ENCODE measurements around the gene KIF26B.
"Not testable (repeated sequence)": the region's sequence is repeated elsewhere in the genome, so short reads cannot be mapped to it uniquely, and the experiment has no call there.

Gene KIF26B

DNA sequence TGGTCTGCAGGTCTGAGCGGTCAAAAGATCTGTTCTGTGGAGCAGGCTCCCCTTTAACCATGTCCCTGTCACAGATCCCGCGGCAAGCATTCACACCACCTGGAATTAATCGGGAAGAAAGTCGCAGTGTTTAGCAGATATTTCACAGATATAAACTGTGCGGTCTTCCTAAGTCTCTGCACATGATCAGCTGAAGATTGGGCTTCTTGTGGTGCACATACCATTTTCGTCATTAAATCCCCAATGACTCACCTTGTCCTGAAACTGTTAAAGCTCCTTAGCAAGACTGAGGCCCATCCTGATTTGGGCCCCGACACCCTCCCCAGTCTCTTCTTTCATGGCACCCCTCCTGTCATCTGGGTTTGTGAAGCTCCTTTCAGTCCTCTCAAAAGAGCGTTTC lies 158.8 kb downstream of the KIF26B start:
- DNase-seq (ENCODE audit: low spot score): no peak
- no peak for FAIRE-seq

GRCh38 chr1:245316784-245317183 lies 162.0 kb downstream of the KIF26B start:
- no peak for DNase-seq (ENCODE audit: low spot score)
- no peak for FAIRE-seq

DNA sequence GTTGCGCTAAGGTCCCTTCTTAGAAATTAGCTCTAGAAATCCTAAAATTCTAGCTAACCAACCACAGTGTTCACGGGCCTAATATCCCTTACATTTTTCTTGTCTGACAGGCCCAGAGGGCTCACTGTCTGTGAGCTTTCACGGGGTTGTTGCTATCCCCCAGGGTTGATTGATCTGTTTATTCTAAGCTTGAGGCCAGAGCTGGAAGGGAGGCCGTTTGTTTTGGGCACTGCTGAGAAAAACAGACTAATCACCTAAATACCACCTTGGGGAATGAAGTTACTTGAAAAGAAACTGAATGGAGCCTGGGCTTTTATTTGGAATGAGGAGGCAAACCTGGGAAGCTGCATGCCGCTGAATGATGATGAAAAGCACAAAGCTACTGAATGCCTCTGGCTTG lies 162.4 kb downstream of the KIF26B start:
- FAIRE-seq (no peak), DNase-seq (ENCODE audit: low spot score) (no peak)

GRCh38 chr1:245319094-245319493 lies 164.3 kb downstream of the KIF26B start:
- DNase-seq (ENCODE audit: low spot score): no peak
- no peak for FAIRE-seq

DNA sequence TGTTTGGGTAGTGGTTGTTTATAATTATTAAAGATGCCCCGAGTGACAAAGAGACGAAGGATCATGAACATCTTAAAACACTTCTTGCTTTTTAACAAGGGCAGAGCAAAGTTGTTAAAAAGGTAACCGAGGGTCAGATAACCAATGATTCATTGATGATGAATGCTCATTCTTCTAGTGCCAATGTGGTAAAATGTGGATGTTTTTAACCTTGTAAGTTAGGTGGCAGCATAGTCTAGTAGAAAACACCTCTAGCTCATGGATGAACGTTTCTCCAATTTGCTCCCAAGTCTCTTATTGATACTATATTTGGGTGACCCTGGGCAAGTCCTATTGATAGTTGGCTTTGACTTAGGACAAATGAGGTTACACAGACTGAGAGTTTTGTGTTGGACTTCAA lies 167.9 kb downstream of the KIF26B start:
- DNase-seq (ENCODE audit: low spot score) (peak; percentile 62), FAIRE-seq (no peak)

GRCh38 chr1:245323765-245324164 lies 169.0 kb downstream of the KIF26B start:
- peak; percentile 58 for FAIRE-seq
- DNase-seq (ENCODE audit: low spot score): not testable (repeated sequence)

DNA sequence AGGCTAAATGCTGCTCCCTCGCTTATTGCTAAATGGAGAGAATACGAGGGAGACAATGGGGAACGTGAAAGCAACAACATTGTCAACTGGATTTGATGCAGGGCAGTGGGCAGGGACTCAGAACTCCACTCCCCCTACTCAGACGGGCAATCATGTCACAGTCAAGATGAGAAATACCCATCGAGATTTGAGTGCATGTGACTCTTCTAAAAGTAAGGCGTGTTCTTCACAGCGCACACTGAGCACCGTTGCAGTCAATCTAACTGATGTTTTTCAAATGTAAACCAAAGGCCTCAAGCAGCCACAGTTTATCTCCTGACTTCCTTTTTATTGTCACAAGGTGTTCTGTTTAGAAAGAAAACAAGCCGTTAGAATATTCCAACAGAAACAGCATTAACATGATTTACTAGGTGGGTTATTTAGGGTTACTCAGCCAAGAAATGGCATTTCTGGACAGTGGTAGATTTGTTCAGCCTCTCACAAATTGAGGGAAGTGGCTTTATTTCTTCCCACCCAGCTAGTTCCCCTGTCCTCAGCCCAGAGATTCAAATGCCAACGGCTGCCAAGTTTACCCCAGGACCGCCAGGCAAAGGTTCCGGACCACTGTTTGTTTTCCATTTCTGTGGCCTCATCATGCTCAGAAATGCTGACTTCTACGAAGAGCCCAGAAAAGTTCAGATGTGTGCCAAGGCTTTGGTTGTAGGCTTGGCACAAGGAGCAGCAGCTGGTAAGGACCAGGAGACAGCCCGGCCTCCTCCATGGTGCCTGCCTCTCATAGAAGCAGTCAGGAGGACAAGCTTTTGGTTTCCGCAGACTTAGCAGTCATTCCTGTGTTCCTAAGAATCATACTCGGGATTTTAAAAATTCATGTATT lies 171.4 kb downstream of the KIF26B start:
- FAIRE-seq: no peak
- DNase-seq (ENCODE audit: low spot score): no peak

GRCh38 chr1:245327360-245327759 lies 172.6 kb downstream of the KIF26B start:
- DNase-seq (ENCODE audit: low spot score): no peak
- FAIRE-seq: no peak

DNA sequence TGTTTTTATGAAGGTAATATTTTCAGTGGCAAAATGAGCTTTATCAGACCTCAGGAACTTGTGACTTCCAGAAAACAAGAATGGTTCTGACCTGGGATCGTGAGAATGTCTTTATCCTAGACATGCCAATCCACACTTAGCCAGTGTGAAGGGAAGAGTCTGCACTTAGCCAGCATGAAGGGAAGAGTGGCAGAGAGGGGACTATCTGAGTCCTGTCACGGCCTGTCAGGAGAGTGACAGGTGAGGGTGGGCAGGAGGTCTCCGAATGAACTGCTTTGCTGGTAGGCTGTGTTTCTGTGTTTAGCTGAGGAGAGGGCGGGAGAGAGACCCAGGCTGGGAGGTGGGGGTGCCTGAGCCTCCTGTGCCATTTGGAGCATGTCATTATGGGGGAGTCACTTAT lies 173.1 kb downstream of the KIF26B start:
- FAIRE-seq (no peak), DNase-seq (ENCODE audit: low spot score) (no peak)

GRCh38 chr1:245330951-245331350 lies 176.2 kb downstream of the KIF26B start:
- FAIRE-seq (no peak), DNase-seq (ENCODE audit: low spot score) (no peak)

- DNase-seq (ENCODE audit: low spot score): no peak
- FAIRE-seq: no peak
These were observed 177.3 kb downstream of the KIF26B start for GRCh38 chr1:245332085-245332484.

GRCh38 chr1:245332513-245332912 lies 177.7 kb downstream of the KIF26B start:
- FAIRE-seq (no peak), DNase-seq (ENCODE audit: low spot score) (no peak)

DNA sequence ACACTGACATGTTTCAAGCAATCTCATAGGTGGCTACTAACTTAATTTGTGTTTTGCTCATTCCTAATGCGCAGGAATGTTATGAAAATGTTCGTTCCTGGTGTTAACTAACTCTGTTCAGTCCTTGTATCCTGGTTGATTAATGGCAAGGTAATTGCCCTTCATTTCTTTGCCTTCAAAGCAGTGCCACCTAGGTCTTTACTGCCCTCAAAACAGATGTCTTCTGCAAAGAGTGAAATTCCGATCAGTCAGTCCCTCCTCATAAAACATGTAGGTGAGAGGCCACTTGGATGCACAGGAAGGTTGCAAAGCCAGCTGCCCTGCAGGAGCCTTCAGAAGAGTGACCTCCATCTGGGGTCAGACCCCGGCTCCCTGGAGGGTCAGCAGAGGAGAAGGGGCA lies 179.4 kb downstream of the KIF26B start:
- FAIRE-seq (no peak), DNase-seq (ENCODE audit: low spot score) (no peak)

DNA sequence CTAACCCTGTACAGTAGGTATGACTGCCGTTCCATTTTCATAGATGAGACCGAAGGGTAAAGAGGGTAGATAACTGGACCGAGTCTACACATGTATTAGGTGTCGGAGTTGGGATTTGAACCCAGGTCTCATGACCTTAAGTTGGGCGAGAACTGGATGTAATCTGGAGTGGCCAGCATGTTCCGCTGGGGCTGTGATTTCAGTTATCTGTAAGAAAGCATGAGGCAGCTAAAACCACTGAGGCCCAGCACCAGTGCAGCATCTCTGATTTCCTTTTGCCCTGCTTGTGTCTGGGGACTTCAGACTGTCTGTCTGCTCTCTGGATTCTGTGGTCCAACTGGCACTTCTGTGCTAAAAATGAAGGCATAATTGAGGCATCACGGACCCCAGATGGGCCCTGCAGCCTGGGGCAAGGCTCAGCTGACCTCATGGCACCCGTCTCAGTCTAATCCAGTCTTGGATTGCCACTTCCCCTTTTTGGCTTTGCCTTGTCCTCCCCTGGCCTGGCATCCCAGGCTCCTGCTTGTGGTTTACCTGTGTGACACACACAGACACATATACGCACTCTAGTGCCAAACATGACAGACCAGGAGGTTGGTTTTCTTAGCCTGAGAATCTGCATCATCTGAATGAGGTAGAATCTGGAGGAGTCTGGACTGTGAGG lies 180.2 kb downstream of the KIF26B start:
- DNase-seq (ENCODE audit: low spot score) (no peak), FAIRE-seq (no peak)

DNA sequence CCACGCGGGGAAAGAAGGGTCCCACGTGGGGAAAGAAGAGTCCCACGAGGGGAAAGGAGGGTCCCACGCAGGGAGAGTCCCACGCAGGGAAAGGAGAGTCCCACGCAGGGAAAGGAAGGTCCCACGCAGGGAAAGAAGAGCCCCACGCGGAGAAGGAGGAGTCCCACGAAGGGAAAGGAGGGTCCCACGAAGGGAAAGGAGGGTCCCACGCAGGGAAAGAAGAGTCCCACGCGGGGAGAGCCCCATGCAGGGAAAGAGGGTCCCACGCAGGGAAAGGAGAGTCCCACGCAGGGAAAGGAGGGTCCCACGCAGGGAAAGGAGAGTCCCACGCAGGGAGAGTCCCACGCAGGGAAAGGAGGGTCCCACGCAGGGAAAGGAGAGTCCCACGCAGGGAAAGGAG lies 180.9 kb downstream of the KIF26B start:
- FAIRE-seq; DNase-seq (ENCODE audit: low spot score): not testable (repeated sequence)

DNA sequence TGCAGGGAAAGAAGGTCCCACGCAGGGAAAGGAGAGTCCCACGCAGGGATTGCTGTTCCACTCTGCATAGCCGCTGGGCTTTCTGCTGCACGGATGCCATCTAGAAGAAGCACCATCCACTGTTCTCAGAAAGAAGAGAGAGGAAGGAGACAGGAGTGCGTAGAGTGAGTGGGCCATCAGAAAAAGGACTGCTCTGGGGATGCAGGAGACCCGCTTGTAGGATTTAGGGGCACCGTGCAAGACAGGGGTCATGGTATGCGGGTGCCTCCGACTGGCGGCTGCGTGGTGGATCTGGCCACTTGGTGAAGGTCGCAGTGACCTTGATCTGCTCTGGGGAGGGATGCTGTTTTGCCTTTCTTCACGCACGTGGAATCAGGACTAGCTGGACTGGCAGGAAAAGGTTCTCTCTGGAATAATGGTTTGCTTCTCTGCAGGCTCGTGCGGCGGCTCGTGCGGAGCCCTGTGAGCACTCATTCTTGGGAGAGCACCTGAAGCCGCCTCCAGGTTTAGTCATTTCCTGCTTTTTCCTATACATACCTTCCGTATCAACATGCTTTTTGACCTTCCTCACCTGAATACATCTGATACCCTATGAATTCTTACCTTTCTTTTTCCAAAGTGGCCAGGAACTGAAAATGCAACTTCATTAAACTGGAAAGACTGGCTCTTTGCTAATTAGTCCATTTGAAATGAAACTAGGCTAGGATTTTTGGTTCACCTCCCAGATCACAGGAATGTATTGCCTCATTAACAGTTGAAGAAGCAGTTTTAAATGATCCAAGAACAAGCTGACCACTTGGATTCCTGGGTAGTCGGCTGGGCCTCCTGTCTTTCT lies 181.6 kb downstream of the KIF26B start:
- DNase-seq (ENCODE audit: low spot score): no peak
- FAIRE-seq: no peak

GRCh38 chr1:245336984-245337355 lies 182.2 kb downstream of the KIF26B start:
- FAIRE-seq; DNase-seq (ENCODE audit: low spot score): not testable (repeated sequence)

DNA sequence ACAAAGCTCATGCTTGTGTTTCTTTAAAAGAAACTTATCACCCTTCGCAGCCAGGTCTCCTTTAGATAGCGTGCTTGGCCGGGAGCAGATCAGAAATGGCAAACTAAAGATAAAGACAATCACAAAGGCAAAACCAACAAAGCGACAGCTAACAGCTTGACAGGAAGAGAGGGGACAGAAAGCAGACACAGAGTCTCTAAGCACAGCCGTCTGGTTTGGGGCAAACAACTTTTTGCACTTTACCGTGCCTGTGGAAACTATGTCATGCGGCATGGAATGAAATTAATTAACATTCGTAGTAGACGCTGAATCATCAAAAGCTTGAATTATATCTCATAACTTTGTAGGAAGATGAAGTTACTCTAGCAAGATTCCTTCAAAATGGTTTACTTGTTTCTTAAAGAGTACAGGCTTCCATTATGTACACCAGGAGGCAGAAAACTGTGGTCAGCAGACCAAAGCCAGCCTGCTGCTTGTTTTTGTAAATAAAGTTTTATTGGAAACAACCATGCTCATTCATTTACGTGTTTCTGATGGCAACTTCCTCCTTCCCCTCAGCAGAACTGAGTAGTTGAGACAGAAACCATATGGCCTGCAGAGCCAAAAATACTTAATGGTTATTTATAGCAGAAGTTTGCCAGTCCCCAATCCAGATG lies 183.2 kb downstream of the KIF26B start:
- no peak for FAIRE-seq
- DNase-seq (ENCODE audit: low spot score): no peak

- no peak for DNase-seq (ENCODE audit: low spot score)
- no peak for FAIRE-seq
These were observed 183.7 kb downstream of the KIF26B start for GRCh38 chr1:245338485-245338877.

GRCh38 chr1:245341743-245342142 lies 187.0 kb downstream of the KIF26B start:
- FAIRE-seq: no peak
- DNase-seq (ENCODE audit: low spot score): no peak

DNA sequence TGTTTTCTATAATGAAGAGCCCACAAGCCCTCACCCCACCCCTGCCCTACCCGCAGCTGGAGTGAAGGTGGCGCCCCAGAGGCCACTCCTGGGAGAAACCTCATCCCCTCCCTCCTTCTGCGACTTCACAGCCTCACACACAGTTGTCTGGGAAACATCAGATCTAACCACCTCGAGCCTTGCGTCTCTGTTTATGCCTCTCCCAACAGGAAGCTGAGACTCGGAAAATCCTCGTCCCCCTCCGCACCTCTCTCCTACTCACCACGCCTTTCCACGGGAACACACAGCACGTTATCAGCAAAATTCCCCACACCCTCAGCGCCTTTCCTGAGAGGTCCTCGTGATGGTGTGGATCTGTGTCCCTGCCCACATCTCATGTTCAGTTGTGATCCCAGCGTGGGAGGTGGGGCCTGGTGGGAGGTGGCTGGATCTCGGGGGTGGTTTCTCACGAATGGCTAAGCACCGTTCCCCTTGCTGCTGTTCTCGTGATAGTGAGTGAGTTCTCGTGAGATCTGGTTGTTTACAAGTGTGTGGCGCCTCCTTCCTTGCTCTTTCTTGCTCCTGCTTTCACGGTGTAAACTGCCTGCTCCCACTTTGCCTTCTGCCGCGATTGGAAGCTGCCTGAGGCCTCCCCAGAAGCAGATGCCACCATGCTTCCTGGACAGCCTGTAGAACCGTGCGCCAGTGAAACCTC lies 190.6 kb downstream of the KIF26B start:
- no peak for DNase-seq (ENCODE audit: low spot score)
- FAIRE-seq: no peak

Data from urothelium cell line (cell line).